NT2/D1 (cell line): ENCODE data around the gene SCAPER.

ENCODE experiments used
- DNase-seq: peaks from one replicate; pipeline ENCODE4 v3.0.0-alpha.2; 2011; ENCODE audit warnings: low read depth, low spot score
- H3K27me3 ChIP-seq: 2 replicates; pipeline ENCODE4 v1.6.0; 2011; ENCODE audit warnings: mild to moderate bottlenecking; ENCODE audit not compliant: insufficient read length, insufficient read depth
- H3K36me3 ChIP-seq: 2 replicates; pipeline ENCODE4 v1.6.1; 2011; ENCODE audit warnings: mild to moderate bottlenecking, low read length, mixed read lengths; ENCODE audit not compliant: insufficient read depth, insufficient read length
- H3K4me1 ChIP-seq: 2 replicates; pipeline ENCODE4 v1.5.1; 2011; ENCODE audit not compliant: insufficient read depth, insufficient read length
- H3K4me3 ChIP-seq: 2 replicates; pipeline ENCODE4 v1.5.1; 2011; ENCODE audit warnings: low read depth; ENCODE audit not compliant: insufficient read length
- H3K9ac ChIP-seq: 2 replicates; pipeline ENCODE4 v1.6.0; 2011; ENCODE audit warnings: low read depth; ENCODE audit not compliant: insufficient read length
- H3K9me3 ChIP-seq: 2 replicates; pipeline ENCODE4 v1.5.1; 2011; ENCODE audit warnings: mild to moderate bottlenecking, low read length; ENCODE audit not compliant: insufficient read depth
- SUZ12 ChIP-seq: IDR thresholded peaks from 2 replicates; pipeline ENCODE4 v1.6.1; 2011; ENCODE audit not compliant: insufficient read length, insufficient read depth; ENCODE audit errors: extremely low read depth
- YY1 ChIP-seq: IDR thresholded peaks from 2 replicates; pipeline ENCODE4 v1.6.1; 2011; ENCODE audit not compliant: insufficient read length, insufficient read depth
- ZNF274 ChIP-seq: IDR thresholded peaks from 2 replicates; pipeline ENCODE4 v1.6.1; 2011; ENCODE audit warnings: mild to moderate bottlenecking, low read depth, low read length

SCAPER gene, protein sequence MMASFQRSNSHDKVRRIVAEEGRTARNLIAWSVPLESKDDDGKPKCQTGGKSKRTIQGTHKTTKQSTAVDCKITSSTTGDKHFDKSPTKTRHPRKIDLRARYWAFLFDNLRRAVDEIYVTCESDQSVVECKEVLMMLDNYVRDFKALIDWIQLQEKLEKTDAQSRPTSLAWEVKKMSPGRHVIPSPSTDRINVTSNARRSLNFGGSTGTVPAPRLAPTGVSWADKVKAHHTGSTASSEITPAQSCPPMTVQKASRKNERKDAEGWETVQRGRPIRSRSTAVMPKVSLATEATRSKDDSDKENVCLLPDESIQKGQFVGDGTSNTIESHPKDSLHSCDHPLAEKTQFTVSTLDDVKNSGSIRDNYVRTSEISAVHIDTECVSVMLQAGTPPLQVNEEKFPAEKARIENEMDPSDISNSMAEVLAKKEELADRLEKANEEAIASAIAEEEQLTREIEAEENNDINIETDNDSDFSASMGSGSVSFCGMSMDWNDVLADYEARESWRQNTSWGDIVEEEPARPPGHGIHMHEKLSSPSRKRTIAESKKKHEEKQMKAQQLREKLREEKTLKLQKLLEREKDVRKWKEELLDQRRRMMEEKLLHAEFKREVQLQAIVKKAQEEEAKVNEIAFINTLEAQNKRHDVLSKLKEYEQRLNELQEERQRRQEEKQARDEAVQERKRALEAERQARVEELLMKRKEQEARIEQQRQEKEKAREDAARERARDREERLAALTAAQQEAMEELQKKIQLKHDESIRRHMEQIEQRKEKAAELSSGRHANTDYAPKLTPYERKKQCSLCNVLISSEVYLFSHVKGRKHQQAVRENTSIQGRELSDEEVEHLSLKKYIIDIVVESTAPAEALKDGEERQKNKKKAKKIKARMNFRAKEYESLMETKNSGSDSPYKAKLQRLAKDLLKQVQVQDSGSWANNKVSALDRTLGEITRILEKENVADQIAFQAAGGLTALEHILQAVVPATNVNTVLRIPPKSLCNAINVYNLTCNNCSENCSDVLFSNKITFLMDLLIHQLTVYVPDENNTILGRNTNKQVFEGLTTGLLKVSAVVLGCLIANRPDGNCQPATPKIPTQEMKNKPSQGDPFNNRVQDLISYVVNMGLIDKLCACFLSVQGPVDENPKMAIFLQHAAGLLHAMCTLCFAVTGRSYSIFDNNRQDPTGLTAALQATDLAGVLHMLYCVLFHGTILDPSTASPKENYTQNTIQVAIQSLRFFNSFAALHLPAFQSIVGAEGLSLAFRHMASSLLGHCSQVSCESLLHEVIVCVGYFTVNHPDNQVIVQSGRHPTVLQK (N-terminal part only)

DNA sequence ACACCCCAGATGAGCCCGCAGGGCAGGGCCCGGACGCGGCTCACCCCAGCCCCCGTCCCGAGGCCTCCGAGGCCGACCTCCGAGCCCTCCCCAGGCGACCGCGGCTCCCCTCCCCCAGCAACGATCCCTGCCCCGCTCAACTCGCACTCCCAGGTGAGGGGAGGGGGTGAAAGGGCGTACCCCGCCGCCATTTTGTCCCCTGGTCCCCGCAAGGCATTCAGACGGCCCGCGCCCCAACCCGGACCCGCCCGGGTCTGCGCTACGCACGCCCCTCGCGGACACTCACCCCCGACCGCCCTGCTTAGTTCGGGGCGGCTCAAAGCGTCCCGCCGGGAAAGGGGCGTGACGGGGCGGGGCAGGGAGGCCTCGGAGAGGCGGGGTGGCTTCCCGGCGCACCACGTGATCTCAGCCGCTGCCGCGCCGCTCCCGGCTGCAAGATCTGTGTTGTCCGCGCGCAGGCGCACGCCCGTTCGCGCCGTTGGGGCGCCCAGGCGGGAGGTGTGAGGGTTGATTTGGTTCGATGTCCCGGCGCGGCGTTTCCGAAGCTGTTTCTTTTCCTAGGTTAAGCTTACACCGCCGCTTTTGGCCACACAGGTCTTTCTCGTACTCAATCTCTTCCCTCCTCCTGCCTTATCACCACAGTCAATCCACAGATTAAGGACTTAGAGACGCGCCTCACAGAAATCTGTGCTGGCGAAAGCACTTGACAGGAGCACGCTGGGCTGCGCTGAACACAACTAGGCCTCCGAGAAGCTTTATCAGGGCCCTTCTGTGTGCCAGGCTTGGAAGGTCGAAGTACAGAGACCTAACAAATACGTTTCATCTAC lies at the start of gene SCAPER:
Gene SCAPER (minus strand): TSS at position 328 of the 827 bp plus-strand sequence. CDS start 21,523 bp downstream, outside the sequence.
- TF ChIP-seq ZNF274 = no peak
- peak; percentile 35 for TF ChIP-seq YY1
- TF ChIP-seq SUZ12 = no peak
- Histone ChIP-seq H3K9me3 (peaks cover 8% of the 10 kb centered on the region; the same call in 1 of the 2 replicates), H3K36me3 (no peaks in the 10 kb centered on the region), H3K4me3 (peak within 1 kb of the TSS; percentile 71), H3K27me3 (peaks cover 32% of the 10 kb centered on the region), H3K9ac (peak within 1 kb of the TSS; percentile 78), H3K4me1 (peaks cover 5% of the 10 kb centered on the region)
- DNase-seq = peak; percentile 91

DNA sequence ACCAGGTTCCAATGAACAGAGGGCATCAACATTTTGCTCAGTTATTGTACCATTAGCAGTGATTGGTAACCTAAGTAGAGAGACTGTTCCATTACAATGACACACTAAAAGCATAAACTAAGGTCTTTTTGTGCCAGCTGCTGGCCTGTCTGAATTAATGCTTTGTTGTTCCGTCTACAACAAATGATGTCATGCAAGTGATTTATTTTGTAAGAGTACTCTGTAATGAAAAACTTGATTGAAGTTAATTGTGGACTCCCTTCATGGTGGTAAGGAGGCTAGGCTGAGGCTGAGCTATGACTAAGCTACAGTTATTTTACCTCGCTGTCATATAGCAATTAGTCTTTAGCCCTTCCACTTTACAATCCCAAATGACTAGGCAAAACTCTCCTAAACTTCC lies 49.6 kb upstream of the SCAPER start:
- TF ChIP-seq ZNF274 (no peak), YY1 (no peak), SUZ12 (no peak)
- no peaks in the 10 kb centered on the region for H3K27me3 ChIP-seq
- no peak for DNase-seq
- no peak overlapping the region for H3K4me3 ChIP-seq
- H3K36me3 ChIP-seq = peaks cover 16% of the 10 kb centered on the region
- H3K9ac ChIP-seq = no peak overlapping the region
- H3K9me3 ChIP-seq = no peaks in the 10 kb centered on the region
- no peaks in the 10 kb centered on the region for H3K4me1 ChIP-seq

DNA sequence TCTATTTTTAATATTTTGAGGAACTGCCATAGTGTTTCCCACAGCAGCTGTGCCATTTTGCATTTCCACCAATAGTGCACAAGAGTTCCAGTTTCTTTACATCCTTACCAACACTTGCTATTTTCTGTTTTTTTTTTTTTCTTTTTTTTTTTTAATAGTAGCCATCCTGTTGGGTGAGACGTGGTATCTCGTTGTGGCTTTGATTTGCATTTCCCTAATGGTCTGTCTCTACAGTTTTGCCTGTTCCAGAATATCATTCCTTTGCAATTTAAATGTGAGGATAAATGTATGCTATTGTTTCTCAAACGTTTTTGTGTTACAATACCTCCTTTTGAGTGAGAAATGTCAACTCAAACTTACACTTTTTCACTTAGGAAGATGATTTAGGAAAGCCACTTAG lies 48.8 kb upstream of the SCAPER start:
- Histone ChIP-seq H3K36me3 (peaks cover 24% of the 10 kb centered on the region), H3K4me1 (no peaks in the 10 kb centered on the region), H3K9ac (no peak overlapping the region), H3K4me3 (no peak overlapping the region), H3K9me3 (no peaks in the 10 kb centered on the region), H3K27me3 (no peaks in the 10 kb centered on the region)
- no peak for DNase-seq
- TF ChIP-seq YY1 = no peak
- TF ChIP-seq SUZ12 = no peak
- no peak for TF ChIP-seq ZNF274

DNA sequence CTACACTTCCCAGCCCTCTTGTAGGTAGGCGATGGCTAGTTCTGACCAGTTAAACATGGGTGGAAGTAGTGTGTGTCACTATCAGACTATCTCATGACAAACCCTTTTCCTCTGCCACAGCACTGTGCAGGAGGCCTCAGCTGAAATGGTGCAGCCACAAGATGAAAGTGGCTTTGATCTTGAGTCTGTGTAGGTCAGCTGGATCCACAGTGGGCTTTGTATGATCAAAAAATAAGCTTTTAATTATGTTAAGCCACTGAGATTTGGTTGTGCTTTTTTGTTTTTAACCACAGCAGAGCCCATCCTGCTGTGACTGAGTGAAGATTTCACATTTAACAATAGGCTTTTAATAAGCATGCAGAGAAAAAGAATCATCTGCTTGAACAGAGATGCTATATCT lies 46.1 kb upstream of the SCAPER start:
- Histone ChIP-seq H3K27me3 (no peaks in the 10 kb centered on the region), H3K4me1 (no peaks in the 10 kb centered on the region)
- DNase-seq = no peak

DNA sequence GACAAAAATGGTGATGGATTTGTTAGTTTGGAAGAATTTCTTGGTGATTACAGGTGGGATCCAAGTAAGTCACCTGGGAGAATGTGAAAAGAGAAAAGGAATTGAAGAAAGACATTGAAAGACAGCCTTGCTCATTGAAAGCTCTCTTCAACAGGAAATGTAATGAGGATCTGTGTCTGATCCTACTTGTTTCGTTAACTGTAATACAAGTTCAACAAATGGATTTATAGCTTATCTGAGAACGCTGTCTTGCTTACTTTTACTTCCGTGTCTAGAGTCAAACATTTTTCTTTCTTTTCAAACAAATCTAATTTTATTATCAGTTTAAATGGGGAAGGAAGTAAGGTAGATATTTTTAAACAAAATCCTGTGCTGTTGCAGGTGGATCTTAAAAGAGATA lies 42.3 kb upstream of the SCAPER start:
- TF ChIP-seq SUZ12 = no peak
- no peak for TF ChIP-seq ZNF274
- TF ChIP-seq YY1 = no peak
- Histone ChIP-seq H3K4me3 (no peak overlapping the region), H3K4me1 (no peaks in the 10 kb centered on the region), H3K27me3 (no peaks in the 10 kb centered on the region), H3K9ac (no peak overlapping the region), H3K36me3 (peaks cover 74% of the 10 kb centered on the region), H3K9me3 (no peaks in the 10 kb centered on the region)
- no peak for DNase-seq

More for the DNA sequence above, 46.1 kb upstream of the SCAPER start:
- no peaks in the 10 kb centered on the region for H3K9me3 ChIP-seq
- TF ChIP-seq ZNF274 = no peak
- TF ChIP-seq SUZ12 = no peak
- no peak for TF ChIP-seq YY1
- H3K4me3 ChIP-seq = no peak overlapping the region
- H3K9ac ChIP-seq = no peak overlapping the region
- peaks cover 50% of the 10 kb centered on the region for H3K36me3 ChIP-seq

DNA sequence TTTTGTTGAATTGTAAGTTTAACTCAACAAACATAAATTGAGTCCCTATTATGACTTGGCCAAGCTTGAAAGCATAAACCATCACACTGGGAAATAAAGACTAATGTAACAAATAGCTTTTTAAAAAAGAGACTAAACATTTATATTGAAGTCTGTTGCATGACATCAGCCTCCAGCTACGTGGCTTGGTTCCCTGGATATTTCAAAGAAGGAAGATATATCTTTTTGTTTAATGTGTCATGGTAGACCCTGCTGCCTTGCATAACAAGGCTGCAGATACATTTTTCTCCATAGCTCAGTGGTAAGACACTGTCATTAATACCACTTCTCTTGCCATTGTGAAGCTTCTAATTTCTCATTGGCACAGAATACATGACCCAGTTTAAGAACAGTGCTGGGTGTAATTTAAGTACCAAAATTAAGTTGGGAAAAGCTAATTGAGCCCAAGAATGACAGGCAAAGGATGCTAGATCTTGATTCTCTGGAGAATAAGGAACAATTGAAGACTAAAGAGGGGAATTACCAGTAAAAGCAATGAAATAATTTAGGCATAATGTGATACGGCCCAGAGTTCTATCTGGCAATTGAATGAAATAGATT lies 40.5 kb upstream of the SCAPER start:
- TF ChIP-seq ZNF274 (no peak), YY1 (no peak), SUZ12 (no peak)
- DNase-seq = no peak
- no peak overlapping the region for H3K4me3 ChIP-seq
- H3K9me3 ChIP-seq = no peaks in the 10 kb centered on the region
- no peaks in the 10 kb centered on the region for H3K27me3 ChIP-seq
- H3K4me1 ChIP-seq = no peaks in the 10 kb centered on the region
- H3K36me3 ChIP-seq = peaks cover 68% of the 10 kb centered on the region
- H3K9ac ChIP-seq = no peak overlapping the region
